Gastrocnemius medialis (tissue), 4 donors: Measurements from ENCODE around the gene PLEKHO1.

ENCODE experiments used
- POLR2A ChIP-seq, 2 donors: fragments of 450-650 bp; IDR thresholded peaks; one replicate each; pipeline ENCODE4 v1.6.1; 2017; ENCODE audit warnings: antibody characterized with exemption in 2 of 2, mild to moderate bottlenecking in 2 of 2, moderate library complexity in 2 of 2
- TF ChIP-seq, protein P1 (sequence below), 5 experiments: fragments of 450-650 bp in 3 of 5; fragments of 200-600 bp in 2 of 5; sonication (generic) in 2 of 5; IDR thresholded peaks in 4 of 5; conservative IDR thresholded peaks in 1 of 5; 1 replicate in 4 of 5; 2 replicates in 1 of 5; pipeline ENCODE4 v1.5.1; 2016 to 2019; ENCODE audit warnings: antibody characterized with exemption in 5 of 5, mild to moderate bottlenecking in 3 of 5, moderate library complexity in 3 of 5

DNA sequence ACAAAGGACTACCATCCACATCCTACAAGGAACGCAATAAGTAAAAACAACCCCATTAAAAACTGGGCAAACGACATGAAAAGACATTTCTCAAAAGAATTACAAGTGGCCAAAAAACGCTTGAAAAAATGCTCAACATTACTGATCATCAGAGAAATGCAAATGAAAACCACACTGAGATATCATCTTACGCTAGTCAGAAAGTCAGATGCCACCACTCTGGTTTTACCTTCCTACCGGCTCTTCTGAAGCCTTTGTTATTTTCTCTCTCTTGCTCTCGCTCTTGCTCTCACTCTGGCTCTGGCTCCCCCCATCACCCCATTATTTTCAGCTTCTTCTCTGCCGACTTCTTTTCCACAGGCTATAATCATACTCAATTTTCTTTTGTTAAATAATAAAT is 43.4 kb upstream of the PLEKHO1 start:
- TF ChIP-seq, protein P1, sequence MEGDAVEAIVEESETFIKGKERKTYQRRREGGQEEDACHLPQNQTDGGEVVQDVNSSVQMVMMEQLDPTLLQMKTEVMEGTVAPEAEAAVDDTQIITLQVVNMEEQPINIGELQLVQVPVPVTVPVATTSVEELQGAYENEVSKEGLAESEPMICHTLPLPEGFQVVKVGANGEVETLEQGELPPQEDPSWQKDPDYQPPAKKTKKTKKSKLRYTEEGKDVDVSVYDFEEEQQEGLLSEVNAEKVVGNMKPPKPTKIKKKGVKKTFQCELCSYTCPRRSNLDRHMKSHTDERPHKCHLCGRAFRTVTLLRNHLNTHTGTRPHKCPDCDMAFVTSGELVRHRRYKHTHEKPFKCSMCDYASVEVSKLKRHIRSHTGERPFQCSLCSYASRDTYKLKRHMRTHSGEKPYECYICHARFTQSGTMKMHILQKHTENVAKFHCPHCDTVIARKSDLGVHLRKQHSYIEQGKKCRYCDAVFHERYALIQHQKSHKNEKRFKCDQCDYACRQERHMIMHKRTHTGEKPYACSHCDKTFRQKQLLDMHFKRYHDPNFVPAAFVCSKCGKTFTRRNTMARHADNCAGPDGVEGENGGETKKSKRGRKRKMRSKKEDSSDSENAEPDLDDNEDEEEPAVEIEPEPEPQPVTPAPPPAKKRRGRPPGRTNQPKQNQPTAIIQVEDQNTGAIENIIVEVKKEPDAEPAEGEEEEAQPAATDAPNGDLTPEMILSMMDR (IDR thresholded peaks at IDR 0.05 in 4 of 5, conservative IDR thresholded peaks at IDR 0.05 in 1 of 5) = no peak
- no peak for TF ChIP-seq POLR2A (IDR thresholded peaks at IDR 0.05)
